HepG2 (cell line): ENCODE data around the gene PKD2L2. TPM values are rescaled to one million over a fixed set of nuclear protein-coding genes. Genes with fewer than 3 reads are reported as not detected.
"Not testable (repeated sequence)": the region's sequence is repeated elsewhere in the genome, so short reads cannot be mapped to it uniquely, and the experiment has no call there.

ENCODE experiments used
- ATAC-seq: fragments of 200-7000 bp; cut with Tn5 transposase; 3 replicates; pipeline ENCODE4 v1.9.1; 2020; ENCODE audit warnings: mild to moderate bottlenecking, moderate library complexity
- BruUV-seq: library from RNA; stranded (reverse); fragments of 400-500 nt; replicated peaks from 2 replicates; lab custom pipeline; 2021; lab: Mats Ljungman, UMichigan
- CTCF ChIA-PET: fragments of 300-600 bp; formaldehyde crosslinking; extraction: SDS; loops from one replicate; lab custom pipeline; 2021; ENCODE audit warnings: low total read pairs, inconsistent platforms, low intra/inter-chr PET ratio; lab: Yijun Ruan, JAX
- POLR2A ChIA-PET: fragments of 350-600 bp; sonication (Branson Sonifier 250); formaldehyde crosslinking; loops from one replicate; lab custom pipeline; 2020; ENCODE audit warnings: antibody characterized with exemption, inconsistent platforms; lab: Yijun Ruan, JAX
- DNase-seq: peaks from one replicate; pipeline ENCODE4 v3.0.0-alpha.2; 2015; ENCODE audit warnings: low spot score
- FAIRE-seq: peaks from 3 replicates; lab custom pipeline; 2011; peaks lifted over from hg19 to GRCh38; lab: Jason Lieb, UNC
- H2AFZ ChIP-seq: one replicate; pipeline ENCODE4 v1.6.1; 2011; ENCODE audit warnings: low read length, inconsistent platforms
- H3K27ac ChIP-seq: fragments of 300-600 bp; 3 replicates; pipeline ENCODE4 v1.8.0; 2011; ENCODE audit warnings: mixed run types, mild to moderate bottlenecking, mixed read lengths, low read length, inconsistent platforms; ENCODE audit not compliant: insufficient read depth; ENCODE audit errors: extremely low read length
- H3K27me3 ChIP-seq, 2 experiments: fragments of 200-600 bp in 1 of 2; 2 replicates in 1 of 2; 3 replicates in 1 of 2; pipeline versions ENCODE4 v1.6.0 to v1.8.0; 2011; ENCODE audit warnings: low read length in 2 of 2, mild to moderate bottlenecking in 2 of 2, moderate library complexity in 2 of 2, inconsistent platforms in 1 of 2; ENCODE audit not compliant: insufficient read depth in 2 of 2, control insufficient read depth in 1 of 2
- H3K36me3 ChIP-seq, 2 experiments: fragments of 200-600 bp in 1 of 2; replicated peaks in 1 of 2; 2 replicates in 1 of 2; 3 replicates in 1 of 2; pipeline versions ENCODE4 v1.5.1 to v1.8.0; 2011; ENCODE audit warnings: low read length in 2 of 2, inconsistent platforms in 1 of 2; ENCODE audit not compliant: insufficient read depth in 2 of 2, control insufficient read depth in 1 of 2
- H3K4me1 ChIP-seq: 2 replicates; pipeline ENCODE4 v1.5.1; 2012; ENCODE audit warnings: low read length, inconsistent platforms; ENCODE audit not compliant: insufficient read depth
- H3K4me2 ChIP-seq: 2 replicates; pipeline ENCODE4 v1.6.0; 2011; ENCODE audit warnings: low read depth, low read length, inconsistent platforms
- H3K4me3 ChIP-seq, 3 experiments: fragments of 200-600 bp in 1 of 3; sonication (generic), shearing (Covaris generic) in 1 of 3; replicated peaks in 1 of 3; 2 replicates each; pipeline ENCODE4 v1.5.1; 2011 to 2016; ENCODE audit warnings: low read length in 3 of 3, inconsistent platforms in 2 of 3, low read depth in 2 of 3, mild to moderate bottlenecking in 2 of 3, control low read depth in 1 of 3, mixed read lengths in 1 of 3; ENCODE audit not compliant: insufficient read depth in 1 of 3
- H3K79me2 ChIP-seq: one replicate; pipeline ENCODE4 v1.6.1; 2011; ENCODE audit warnings: low read length, inconsistent platforms; ENCODE audit not compliant: insufficient read depth
- H3K9ac ChIP-seq: 2 replicates; pipeline ENCODE4 v1.6.0; 2011; ENCODE audit warnings: mild to moderate bottlenecking, low read depth, low read length, inconsistent platforms; ENCODE audit not compliant: insufficient read depth
- H3K9me3 ChIP-seq: 2 replicates; pipeline ENCODE4 v1.5.1; 2012; ENCODE audit warnings: mild to moderate bottlenecking, low read length
- H4K20me1 ChIP-seq: 2 replicates; pipeline ENCODE4 v1.6.0; 2011; ENCODE audit warnings: inconsistent platforms, mild to moderate bottlenecking, low read length, moderate library complexity; ENCODE audit not compliant: insufficient read depth
- ATF1 ChIP-seq: IDR thresholded peaks from 2 replicates; pipeline ENCODE4 v1.6.1; 2016; ENCODE audit warnings: mild to moderate bottlenecking, control low read depth
- CC2D1A ChIP-seq: sonication (generic); formaldehyde crosslinking; IDR thresholded peaks from 2 replicates; pipeline ENCODE4 v1.8.1; 2023; ENCODE audit warnings: mild to moderate bottlenecking, missing genetic modification reagents
- FOXM1 ChIP-seq: sonication (generic); formaldehyde crosslinking; IDR thresholded peaks from 2 replicates; pipeline ENCODE4 v1.5.0; 2020; ENCODE audit warnings: missing genetic modification reagents
- MAFK ChIP-seq, 2 experiments: IDR thresholded peaks in 1 of 2; conservative IDR thresholded peaks in 1 of 2; 2 replicates each; pipeline ENCODE4 v1.6.1; 2011; ENCODE audit warnings: improper control_type of control experiment in 2 of 2, low read length in 2 of 2
- PPARG ChIP-seq: conservative IDR thresholded peaks from 2 replicates; pipeline ENCODE4 v1.6.1; 2016; ENCODE audit warnings: missing biosample characterization, missing genetic modification reagents
- RARG ChIP-seq: sonication (generic); formaldehyde crosslinking; IDR thresholded peaks from 2 replicates; pipeline ENCODE4 v1.4.0; 2020; ENCODE audit warnings: low read depth, mild to moderate bottlenecking, missing genetic modification reagents
- SNAI1 ChIP-seq: sonication (generic); formaldehyde crosslinking; IDR thresholded peaks from 2 replicates; pipeline ENCODE4 v1.5.0; 2020; ENCODE audit warnings: mild to moderate bottlenecking, missing genetic modification reagents, borderline replicate concordance
- ZIK1 ChIP-seq: sonication (generic); formaldehyde crosslinking; IDR thresholded peaks from 2 replicates; pipeline ENCODE4 v1.5.0; 2020; ENCODE audit warnings: mild to moderate bottlenecking, low read depth, missing genetic modification reagents, borderline replicate concordance
- ZNF121 ChIP-seq: sonication (generic); formaldehyde crosslinking; IDR thresholded peaks from 2 replicates; pipeline ENCODE4 v1.5.0; 2020; ENCODE audit warnings: mild to moderate bottlenecking, missing genetic modification reagents
- WGBS: methylation state at CpG from one replicate; pipeline ENCODE4 v1.1.6; 2017; ENCODE audit warnings: low lambda C conversion rate; 5-methylcytosine and 5-hydroxymethylcytosine counted together
- in situ Hi-C: cut with HindIII; loops from 2 replicates; pipeline ENCODE4 v1.10.0; 2017; ENCODE audit warnings: low pct_unique_long_range_greater_than_20kb; ENCODE audit not compliant: extremely low pct_ligation_motif_present
- intact Hi-C: fragments of 100-400 bp; cut with micrococcal nuclease; formaldehyde crosslinking; loops from one replicate; pipeline ENCODE4 v1.10.0; 2022; ENCODE audit not compliant: unreplicated experiment
- polyA plus RNA-seq, 8 experiments: library from polyadenylated mRNA; depleted of rRNA in 3 of 8; stranded (reverse) in 7 of 8; unstranded in 1 of 8; fragments of >200 nt; fragmentation: Illumina TruSeq in 4 of 8; extraction: Trizol in 4 of 8; gene quantifications; 2 replicates each; pipeline versions ENCODE4 v1.2.1 to v1.2.3, GENCODE V29; 2011 to 2016; ENCODE audit warnings: low read depth in 4 of 8, missing spikeins in 1 of 8, mixed read lengths in 1 of 8; ENCODE audit not compliant: insufficient read depth in 1 of 8
- total RNA-seq, 5 experiments: library from RNA; depleted of rRNA; stranded (reverse); fragments of >200 nt; fragmentation: Illumina TruSeq; extraction: Trizol; gene quantifications; 2 replicates each; pipeline ENCODE4 v1.2.3, GENCODE V29; 2016; ENCODE audit warnings: low read depth in 1 of 5
- TF ChIP-seq, protein P1 (sequence below): sonication (generic); formaldehyde crosslinking; conservative IDR thresholded peaks from 2 replicates; pipeline ENCODE4 v1.4.0; 2020; ENCODE audit warnings: mild to moderate bottlenecking, missing genetic modification reagents, moderate library complexity
- TF ChIP-seq, protein P2 (sequence below): sonication (generic); formaldehyde crosslinking; conservative IDR thresholded peaks from 2 replicates; pipeline ENCODE4 v1.4.0; 2020; ENCODE audit warnings: missing genetic modification reagents

PKD2L2 gene
- total and polyA plus RNA-seq, 2 of the 13 experiments (the other 11 are each of a cell fraction or from before 2014, with no cell fraction given) = not detected

DNA sequence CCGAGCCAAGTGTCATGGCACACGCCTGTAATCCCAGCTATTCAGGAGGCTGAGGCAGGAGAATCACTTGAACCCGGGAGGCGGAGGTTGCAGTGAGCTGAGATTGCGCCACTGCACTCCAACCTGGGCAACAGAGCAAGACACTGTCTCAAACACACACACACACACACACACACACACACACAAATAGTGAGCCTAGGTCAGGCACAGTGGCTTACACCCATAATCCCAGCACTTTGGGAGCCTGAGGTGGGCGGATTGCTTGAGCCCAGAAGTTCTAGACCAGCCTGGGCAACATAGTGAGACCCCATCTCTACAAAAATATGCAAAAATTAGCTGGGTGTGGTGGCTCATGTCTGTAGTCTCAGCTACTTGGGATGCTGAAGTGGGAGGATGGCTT is 25.6 kb upstream of the PKD2L2 start:
- DNase-seq, H3K27me3 ChIP-seq, POLR2A ChIA-PET, in situ Hi-C loops, CTCF ChIA-PET, H3K36me3 ChIP-seq, H3K4me1 ChIP-seq, BruUV-seq, H3K4me3 ChIP-seq, H3K79me2 ChIP-seq, H3K9me3 ChIP-seq, H3K27ac ChIP-seq, ATAC-seq, H3K9ac ChIP-seq, intact Hi-C loops, FAIRE-seq, H3K4me2 ChIP-seq, H2AFZ ChIP-seq, H4K20me1 ChIP-seq: not testable (repeated sequence)
- 55% methylated on average over 4 of the region's 6 CpGs for WGBS
- TF ChIP-seq ZNF121 (CRISPR knock-in tag) = peak; percentile 38; the same call in 1 of the 2 replicates

DNA sequence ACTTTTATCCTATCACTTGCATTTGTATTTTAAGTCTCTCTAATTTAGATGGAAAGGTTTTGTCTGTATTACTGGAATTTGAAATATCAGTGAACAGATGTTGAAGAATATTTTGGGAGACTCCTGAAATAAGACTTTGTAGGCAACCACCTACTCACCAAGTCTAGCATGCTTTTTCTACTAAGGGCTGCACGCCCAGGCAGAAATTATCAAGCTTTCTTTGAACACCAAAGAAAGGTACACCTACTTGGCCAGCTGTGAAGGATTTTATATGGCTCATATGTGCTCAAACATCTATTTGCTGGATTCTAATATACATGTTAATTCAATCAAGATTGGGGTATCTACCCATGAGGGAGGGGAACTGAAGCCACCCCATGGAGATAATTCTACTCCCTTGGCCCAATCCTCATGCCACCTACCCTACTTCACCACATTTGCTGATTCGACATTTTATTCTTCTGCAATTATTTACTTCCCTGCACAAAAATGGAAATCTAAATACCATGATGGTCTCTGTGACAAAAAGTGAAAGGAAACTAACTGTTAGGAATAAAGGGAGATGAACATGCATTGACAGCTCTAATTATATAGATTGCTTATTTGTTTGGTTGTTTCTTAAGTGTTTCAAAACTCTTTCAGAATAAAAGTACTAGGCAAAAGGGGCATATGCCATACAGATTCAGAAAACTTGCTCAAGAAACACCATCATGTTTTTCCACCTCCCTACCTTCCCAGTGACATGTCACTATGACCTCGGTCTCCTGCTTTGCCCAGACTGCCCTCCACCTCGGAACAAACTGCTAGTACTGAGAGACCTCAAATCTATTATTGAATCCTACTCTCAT is 22.5 kb upstream of the PKD2L2 start:
- no peaks in the 10 kb centered on the region; a peak in 1 of 5 replicates for H3K27me3 ChIP-seq
- intact Hi-C loops (no loop called here), in situ Hi-C loops (no loop called here)
- no peak for ATAC-seq
- WGBS = under 1% methylated on average over 4 of the region's 4 CpGs
- H3K27ac ChIP-seq = no peak overlapping the region
- H3K4me1 ChIP-seq = no peaks in the 10 kb centered on the region
- no peak overlapping the region for H3K4me2 ChIP-seq
- CTCF ChIA-PET = no interaction called here
- no peak overlapping the region for H2AFZ ChIP-seq
- H4K20me1 ChIP-seq = no peaks in the 10 kb centered on the region
- POLR2A ChIA-PET = no interaction called here
- BruUV-seq = no TSS peak
- no peaks in the 10 kb centered on the region for H3K79me2 ChIP-seq
- FAIRE-seq = no peak
- H3K9ac ChIP-seq = no peak overlapping the region
- H3K9me3 ChIP-seq = no peaks in the 10 kb centered on the region
- no peak for DNase-seq
- H3K4me3 ChIP-seq = no peak overlapping the region
- no peaks in the 10 kb centered on the region for H3K36me3 ChIP-seq
- no peak for TF ChIP-seq ATF1
- no peak for TF ChIP-seq RARG (CRISPR knock-in tag)
- TF ChIP-seq SNAI1 = no peak
- no peak for TF ChIP-seq CC2D1A (CRISPR knock-in tag)
- TF ChIP-seq, protein P1, sequence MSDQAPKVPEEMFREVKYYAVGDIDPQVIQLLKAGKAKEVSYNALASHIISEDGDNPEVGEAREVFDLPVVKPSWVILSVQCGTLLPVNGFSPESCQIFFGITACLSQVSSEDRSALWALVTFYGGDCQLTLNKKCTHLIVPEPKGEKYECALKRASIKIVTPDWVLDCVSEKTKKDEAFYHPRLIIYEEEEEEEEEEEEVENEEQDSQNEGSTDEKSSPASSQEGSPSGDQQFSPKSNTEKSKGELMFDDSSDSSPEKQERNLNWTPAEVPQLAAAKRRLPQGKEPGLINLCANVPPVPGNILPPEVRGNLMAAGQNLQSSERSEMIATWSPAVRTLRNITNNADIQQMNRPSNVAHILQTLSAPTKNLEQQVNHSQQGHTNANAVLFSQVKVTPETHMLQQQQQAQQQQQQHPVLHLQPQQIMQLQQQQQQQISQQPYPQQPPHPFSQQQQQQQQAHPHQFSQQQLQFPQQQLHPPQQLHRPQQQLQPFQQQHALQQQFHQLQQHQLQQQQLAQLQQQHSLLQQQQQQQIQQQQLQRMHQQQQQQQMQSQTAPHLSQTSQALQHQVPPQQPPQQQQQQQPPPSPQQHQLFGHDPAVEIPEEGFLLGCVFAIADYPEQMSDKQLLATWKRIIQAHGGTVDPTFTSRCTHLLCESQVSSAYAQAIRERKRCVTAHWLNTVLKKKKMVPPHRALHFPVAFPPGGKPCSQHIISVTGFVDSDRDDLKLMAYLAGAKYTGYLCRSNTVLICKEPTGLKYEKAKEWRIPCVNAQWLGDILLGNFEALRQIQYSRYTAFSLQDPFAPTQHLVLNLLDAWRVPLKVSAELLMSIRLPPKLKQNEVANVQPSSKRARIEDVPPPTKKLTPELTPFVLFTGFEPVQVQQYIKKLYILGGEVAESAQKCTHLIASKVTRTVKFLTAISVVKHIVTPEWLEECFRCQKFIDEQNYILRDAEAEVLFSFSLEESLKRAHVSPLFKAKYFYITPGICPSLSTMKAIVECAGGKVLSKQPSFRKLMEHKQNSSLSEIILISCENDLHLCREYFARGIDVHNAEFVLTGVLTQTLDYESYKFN = no peak
- no peak for TF ChIP-seq FOXM1 (CRISPR knock-in tag)
- TF ChIP-seq MAFK (conservative IDR thresholded peaks at IDR 0.05 in 1 of 2, IDR thresholded peaks at IDR 0.05 in 1 of 2; ENCODE audit: low read length in 2 of 2) = peak; percentile 91 to 97
- TF ChIP-seq ZIK1 (CRISPR knock-in tag) = no peak
- TF ChIP-seq PPARG (CRISPR knock-in tag) = no peak
- TF ChIP-seq, protein P2, sequence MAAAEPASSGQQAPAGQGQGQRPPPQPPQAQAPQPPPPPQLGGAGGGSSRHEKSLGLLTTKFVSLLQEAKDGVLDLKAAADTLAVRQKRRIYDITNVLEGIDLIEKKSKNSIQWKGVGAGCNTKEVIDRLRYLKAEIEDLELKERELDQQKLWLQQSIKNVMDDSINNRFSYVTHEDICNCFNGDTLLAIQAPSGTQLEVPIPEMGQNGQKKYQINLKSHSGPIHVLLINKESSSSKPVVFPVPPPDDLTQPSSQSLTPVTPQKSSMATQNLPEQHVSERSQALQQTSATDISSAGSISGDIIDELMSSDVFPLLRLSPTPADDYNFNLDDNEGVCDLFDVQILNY (CRISPR knock-in tag) = no peak
